Common myeloid progenitor, CD34-positive (primary cell): ENCODE data around the gene FOXD1.

Experiments used
- CTCF ChIA-PET: fragments of 350-600 bp; sonication (Branson Sonifier 250); formaldehyde crosslinking; loops from one replicate; lab custom pipeline; 2021; ENCODE audit warnings: antibody characterized with exemption; lab: Charles Lee
- POLR2A ChIA-PET: fragments of 350-600 bp; sonication (Branson Sonifier 250); formaldehyde crosslinking; loops from one replicate; lab custom pipeline; 2021; ENCODE audit warnings: antibody characterized with exemption; lab: Charles Lee
- DNase-seq, 3 donors: peaks; one replicate each; pipeline versions ENCODE4 v3.0.0 to v3.0.0-alpha.2; 2013
- H3K27ac ChIP-seq, 2 experiments: 1 replicate in 1 of 2; 2 replicates in 1 of 2; pipeline ENCODE4 v1.7.0; 2013; ENCODE audit warnings: inconsistent platforms in 2 of 2, low read length in 2 of 2, mild to moderate bottlenecking in 2 of 2, low read depth in 1 of 2, moderate library complexity in 1 of 2; ENCODE audit not compliant: severe bottlenecking in 2 of 2, insufficient read depth in 1 of 2, poor library complexity in 1 of 2
- H3K27me3 ChIP-seq, 5 experiments: replicated peaks in 2 of 5; 1 replicate in 3 of 5; 2 replicates in 2 of 5; pipeline versions ENCODE4 v1.6.1 to v1.7.0; 2013; ENCODE audit warnings: low read length in 4 of 5, mild to moderate bottlenecking in 2 of 5, moderate library complexity in 2 of 5, inconsistent platforms in 1 of 5; ENCODE audit not compliant: insufficient read depth in 5 of 5, control insufficient read depth in 4 of 5
- H3K36me3 ChIP-seq, 4 experiments: 1 replicate in 2 of 4; 2 replicates in 2 of 4; pipeline versions ENCODE4 v1.6.1 to v1.7.0; 2013; ENCODE audit warnings: low read length in 3 of 4, control low read depth in 1 of 4, mild to moderate bottlenecking in 1 of 4; ENCODE audit not compliant: control insufficient read depth in 4 of 4, insufficient read depth in 4 of 4
- H3K4me1 ChIP-seq, 4 experiments: 1 replicate in 3 of 4; 2 replicates in 1 of 4; pipeline versions ENCODE4 v1.6.1 to v1.7.1; 2013; ENCODE audit warnings: low read length in 3 of 4, mild to moderate bottlenecking in 3 of 4, control low read depth in 1 of 4, inconsistent platforms in 1 of 4, moderate library complexity in 1 of 4; ENCODE audit not compliant: control insufficient read depth in 4 of 4, insufficient read depth in 4 of 4; ENCODE audit errors: control extremely low read depth in 1 of 4
- H3K4me3 ChIP-seq, 7 experiments: 1 replicate in 4 of 7; 2 replicates in 3 of 7; pipeline versions ENCODE4 v1.5.1 to v1.7.0; 2013; ENCODE audit warnings: mild to moderate bottlenecking in 7 of 7, low read length in 6 of 7, moderate library complexity in 6 of 7, inconsistent platforms in 2 of 7, low read depth in 2 of 7, control low read depth in 1 of 7; ENCODE audit not compliant: insufficient read depth in 4 of 7, control insufficient read depth in 1 of 7; ENCODE audit errors: extremely low read depth in 1 of 7
- H3K9me3 ChIP-seq, 5 experiments: 1 replicate in 4 of 5; 2 replicates in 1 of 5; pipeline versions ENCODE4 v1.6.1 to v1.7.1; 2013; ENCODE audit warnings: low read length in 4 of 5, mild to moderate bottlenecking in 2 of 5, inconsistent platforms in 1 of 5, low read depth in 1 of 5, moderate library complexity in 1 of 5; ENCODE audit not compliant: control insufficient read depth in 4 of 5, insufficient read depth in 2 of 5; ENCODE audit errors: control extremely low read depth in 1 of 5
- WGBS: methylation state at CpG from one replicate; pipeline ENCODE4 v1.1.5; 2013; ENCODE audit not compliant: insufficient coverage; 5-methylcytosine and 5-hydroxymethylcytosine counted together

Gene FOXD1

GRCh38 chr5:73484511-73484910, 35.9 kb upstream of the FOXD1 start:
- no peak for DNase-seq
- CTCF ChIA-PET, result no interaction called here
- Histone ChIP-seq H3K9me3 (no peaks in the 10 kb centered on the region), H3K27me3 (peaks cover 0 to 9% (median 0%) of the 10 kb centered on the region in 5 experiments), H3K36me3 (no peaks in the 10 kb centered on the region), H3K27ac (no peak overlapping the region), H3K4me3 (no peak overlapping the region), H3K4me1 (no peaks in the 10 kb centered on the region)
- POLR2A ChIA-PET, result no interaction called here
- WGBS, result 100% methylated on average over 1 of the region's 1 CpG

GRCh38 chr5:73483676-73484075, 35.1 kb upstream of the FOXD1 start:
- no peak for DNase-seq
- no peaks in the 10 kb centered on the region for H3K9me3 ChIP-seq
- no peak overlapping the region for H3K4me3 ChIP-seq
- H3K36me3 ChIP-seq, result no peaks in the 10 kb centered on the region
- 100% methylated on average over 1 of the region's 4 CpGs for WGBS
- peaks cover 0 to 9% (median 0%) of the 10 kb centered on the region in 5 experiments for H3K27me3 ChIP-seq
- H3K4me1 ChIP-seq, result no peaks in the 10 kb centered on the region
- ChIA-PET CTCF (interaction anchor here (1.1 kb wide), 1 partner anchor 19 kb away, joined by 3 read pairs; no protein-coding TSS in a partner anchor), POLR2A (no interaction called here)
- H3K27ac ChIP-seq, result no peak overlapping the region

- Histone ChIP-seq H3K9me3 (no peaks in the 10 kb centered on the region), H3K27ac (no peak overlapping the region), H3K4me3 (no peak overlapping the region), H3K4me1 (no peaks in the 10 kb centered on the region), H3K27me3 (peaks cover 0 to 8% (median 0%) of the 10 kb centered on the region in 5 experiments), H3K36me3 (no peaks in the 10 kb centered on the region)
- CTCF ChIA-PET, result interaction anchor here (1.1 kb wide), 1 partner anchor 18 kb away, joined by 3 read pairs; no protein-coding TSS in a partner anchor
- no peak for DNase-seq
- WGBS, result 100% methylated on average over 3 of the region's 4 CpGs
- POLR2A ChIA-PET, result no interaction called here
Observed at GRCh38 chr5:73482383-73483136, 34.0 kb upstream of the FOXD1 start.

GRCh38 chr5:73480500-73480899, 31.9 kb upstream of the FOXD1 start:
- Histone ChIP-seq H3K27me3 (peaks cover 0 to 11% (median 0%) of the 10 kb centered on the region in 5 experiments), H3K36me3 (no peaks in the 10 kb centered on the region), H3K4me1 (no peaks in the 10 kb centered on the region), H3K9me3 (no peaks in the 10 kb centered on the region), H3K4me3 (no peak overlapping the region), H3K27ac (no peak overlapping the region)
- WGBS, result 100% methylated on average over 1 of the region's 1 CpG
- CTCF ChIA-PET, result no interaction called here
- DNase-seq, result no peak
- POLR2A ChIA-PET, result no interaction called here

GRCh38 chr5:73472116-73472515, 23.5 kb upstream of the FOXD1 start:
- Histone ChIP-seq H3K4me3 (no peak overlapping the region), H3K27ac (no peak overlapping the region), H3K27me3 (peaks cover 0 to 5% (median 2%) of the 10 kb centered on the region in 5 experiments), H3K9me3 (peaks cover 0 to 4% (median 0%) of the 10 kb centered on the region in 5 experiments), H3K36me3 (no peaks in the 10 kb centered on the region), H3K4me1 (no peaks in the 10 kb centered on the region)
- CTCF ChIA-PET, result interaction anchor here (1.5 kb wide), 1 partner anchor 21 kb away, joined by 4 read pairs; no protein-coding TSS in a partner anchor
- POLR2A ChIA-PET, result no interaction called here
- DNase-seq, result no peak
- 88% methylated on average over 2 of the region's 3 CpGs for WGBS

- Histone ChIP-seq H3K27me3 (peaks cover 0 to 5% (median 3%) of the 10 kb centered on the region in 5 experiments), H3K36me3 (no peaks in the 10 kb centered on the region), H3K4me3 (no peak overlapping the region), H3K4me1 (no peaks in the 10 kb centered on the region), H3K9me3 (peaks cover 0 to 4% (median 0%) of the 10 kb centered on the region in 5 experiments), H3K27ac (no peak overlapping the region)
- ChIA-PET CTCF (interaction anchor here (1.5 kb wide), 1 partner anchor 20 kb away, joined by 4 read pairs; no protein-coding TSS in a partner anchor), POLR2A (interaction anchor here (0.5 kb wide), 1 partner anchor 91 kb away, joined by 3 read pairs; no protein-coding TSS in a partner anchor)
- no peak for DNase-seq
Observed at GRCh38 chr5:73471654-73472053, 23.1 kb upstream of the FOXD1 start.

- H3K9me3 ChIP-seq, result peaks cover 0 to 4% (median 0%) of the 10 kb centered on the region in 5 experiments
- CTCF ChIA-PET, result no interaction called here
- no peaks in the 10 kb centered on the region for H3K4me1 ChIP-seq
- WGBS, result 100% methylated on average over 8 of the region's 8 CpGs
- no peak overlapping the region for H3K27ac ChIP-seq
- H3K4me3 ChIP-seq, result no peak overlapping the region
- H3K27me3 ChIP-seq, result peaks cover 0 to 16% (median 2%) of the 10 kb centered on the region in 5 experiments
- POLR2A ChIA-PET, result no interaction called here
- DNase-seq, result no peak
- no peaks in the 10 kb centered on the region for H3K36me3 ChIP-seq
Observed at GRCh38 chr5:73469878-73470277, 21.3 kb upstream of the FOXD1 start.
